Prostate gland (tissue), 2 donors: Measurements from ENCODE around the gene BPIFA2. TPM values are rescaled to one million over a fixed set of nuclear protein-coding genes. Genes with fewer than 3 reads are reported as not detected.

Source experiments
- DNase-seq: peaks from one replicate; pipeline ENCODE4 v3.0.0-alpha.2; 2019; ENCODE audit warnings: low spot score
- H3K27ac ChIP-seq, 2 donors: fragments of 200-600 bp; sonication (generic); 2 replicates each; pipeline ENCODE4 v1.5.1; 2017 to 2019
- H3K27me3 ChIP-seq: fragments of 200-600 bp; sonication (generic); replicated peaks from 2 replicates; pipeline ENCODE4 v1.5.1; 2019; ENCODE audit not compliant: insufficient read depth
- H3K36me3 ChIP-seq, 2 donors: fragments of 200-600 bp; sonication (generic); 1 replicate in 1 of 2; 2 replicates in 1 of 2; pipeline versions ENCODE4 v1.5.1 to v1.8.1; 2017 to 2019
- H3K4me1 ChIP-seq: fragments of 200-600 bp; sonication (generic); replicated peaks from 2 replicates; pipeline ENCODE4 v1.5.1; 2019
- H3K4me3 ChIP-seq, 2 donors: fragments of 200-600 bp; sonication (generic); 2 replicates each; pipeline ENCODE4 v1.5.1; 2017 to 2019
- H3K9me3 ChIP-seq: fragments of 200-600 bp; sonication (generic); 2 replicates; pipeline ENCODE4 v1.5.1; 2017
- CTCF ChIP-seq, 4 experiments: fragments of 200-600 bp in 2 of 4; fragments of 450-650 bp in 2 of 4; sonication (generic) in 2 of 4; IDR thresholded peaks; 1 replicate in 3 of 4; 2 replicates in 1 of 4; pipeline ENCODE4 v1.5.1; 2016 to 2019; ENCODE audit warnings: antibody characterized with exemption in 4 of 4, mild to moderate bottlenecking in 2 of 4, moderate library complexity in 2 of 4
- POLR2A ChIP-seq: fragments of 450-650 bp; IDR thresholded peaks from one replicate; pipeline ENCODE4 v1.6.1; 2016; ENCODE audit warnings: antibody characterized with exemption, mild to moderate bottlenecking
- POLR2AphosphoS5 ChIP-seq: sonication (generic); formaldehyde crosslinking; IDR thresholded peaks from one replicate; pipeline ENCODE4 v1.6.1; 2017; ENCODE audit warnings: antibody characterized with exemption
- WGBS: methylation state at CpG from one replicate; pipeline ENCODE4 v1.1.5; 2018; 5-methylcytosine and 5-hydroxymethylcytosine counted together
- intact Hi-C: fragments of 100-400 bp; cut with DNase I; formaldehyde crosslinking; loops from one replicate; pipeline ENCODE4 v1.14.2; 2022
- total RNA-seq, 2 donors: library from RNA; depleted of rRNA; stranded (reverse); fragments of >200 nt; gene quantifications; one replicate each; pipeline ENCODE4 v1.1.0, GENCODE V29; 2016

The BPIFA2 gene
- total RNA-seq, 2 donors from 2014 or later, result not detected

DNA sequence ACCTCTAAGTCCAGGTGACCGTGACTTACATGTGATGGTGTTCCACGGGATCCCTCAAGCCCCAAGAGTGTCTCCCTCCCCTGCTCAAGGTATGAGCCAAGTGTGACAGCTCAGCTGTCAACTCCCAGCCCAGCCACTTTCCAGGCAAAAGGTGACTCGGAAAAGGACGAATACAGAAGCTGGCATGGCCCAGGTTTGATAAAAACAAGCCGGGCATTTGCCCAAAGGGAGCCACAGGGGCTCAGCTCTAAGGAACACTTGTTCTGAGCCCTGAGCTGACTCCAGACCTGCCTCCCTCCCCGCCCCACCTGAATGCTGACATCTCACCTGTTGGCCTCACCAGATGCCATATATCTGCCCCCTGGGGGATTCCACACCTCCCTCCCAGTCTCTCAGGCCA is 43.0 kb upstream of the BPIFA2 start:
- Histone ChIP-seq H3K27me3 (peaks cover 5% of the 10 kb centered on the region), H3K4me3 (no peak overlapping the region), H3K4me1 (no peaks in the 10 kb centered on the region), H3K36me3 (no peaks in the 10 kb centered on the region), H3K27ac (no peak overlapping the region), H3K9me3 (no peaks in the 10 kb centered on the region)
- 77% methylated on average over 6 of the region's 6 CpGs for WGBS
- intact Hi-C loops, result no loop called here
- TF ChIP-seq POLR2A (no peak), POLR2AphosphoS5 (no peak), CTCF (IDR thresholded peaks at IDR 0.05) (no peak)
- DNase-seq, result no peak

- 64% methylated on average over 6 of the region's 6 CpGs for WGBS
- peaks cover 5% of the 10 kb centered on the region for H3K27me3 ChIP-seq
- no peaks in the 10 kb centered on the region for H3K36me3 ChIP-seq
- H3K9me3 ChIP-seq, result no peaks in the 10 kb centered on the region
- no peaks in the 10 kb centered on the region for H3K4me1 ChIP-seq
- intact Hi-C loops, result no loop called here
- DNase-seq, result no peak
- H3K27ac ChIP-seq, result no peak overlapping the region
- TF ChIP-seq CTCF (IDR thresholded peaks at IDR 0.05) (no peak), POLR2AphosphoS5 (no peak), POLR2A (no peak)
- no peak overlapping the region for H3K4me3 ChIP-seq
Measured at GRCh38 chr20:33125983-33126382, 42.0 kb upstream of the BPIFA2 start.

- Histone ChIP-seq H3K4me3 (no peak overlapping the region), H3K36me3 (no peaks in the 10 kb centered on the region), H3K9me3 (no peaks in the 10 kb centered on the region), H3K27me3 (peaks cover 5% of the 10 kb centered on the region), H3K4me1 (no peaks in the 10 kb centered on the region), H3K27ac (no peak overlapping the region)
- WGBS, result 67% methylated on average over 4 of the region's 4 CpGs
- TF ChIP-seq CTCF (IDR thresholded peaks at IDR 0.05) (no peak), POLR2AphosphoS5 (no peak), POLR2A (no peak)
- no peak for DNase-seq
- intact Hi-C loops, result no loop called here
Measured at GRCh38 chr20:33127422-33128097, 40.4 kb upstream of the BPIFA2 start.

GRCh38 chr20:33130568-33131061 is 37.3 kb upstream of the BPIFA2 start:
- intact Hi-C loops, result no loop called here
- WGBS, result 60% methylated on average over 9 of the region's 9 CpGs

More at GRCh38 chr20:33130568-33131061, 37.3 kb upstream of the BPIFA2 start:
- Histone ChIP-seq H3K27ac (no peak overlapping the region), H3K4me3 (no peak overlapping the region), H3K9me3 (no peaks in the 10 kb centered on the region), H3K36me3 (no peaks in the 10 kb centered on the region), H3K4me1 (no peaks in the 10 kb centered on the region), H3K27me3 (peaks cover 5% of the 10 kb centered on the region)
- TF ChIP-seq CTCF (IDR thresholded peaks at IDR 0.05), result no peak
- no peak for TF ChIP-seq POLR2A
- no peak for TF ChIP-seq POLR2AphosphoS5
- DNase-seq, result no peak
